SK-N-SH (cell line): ENCODE data around the gene HM13. TPM values are rescaled to one million over a fixed set of nuclear protein-coding genes. Genes with fewer than 3 reads are reported as not detected.

ENCODE experiments used
- CTCF ChIA-PET: fragments of 300-600, 350-600 bp; formaldehyde crosslinking; extraction: SDS; loops from one replicate; lab custom pipeline; 2021; lab: Yijun Ruan, JAX
- POLR2A ChIA-PET: fragments of 350-600 bp; sonication (Branson Sonifier 250); formaldehyde crosslinking; extraction: SDS; loops from one replicate; lab custom pipeline; 2020; ENCODE audit warnings: antibody characterized with exemption, inconsistent platforms; lab: Yijun Ruan, JAX
- DNase-seq: peaks from one replicate; pipeline ENCODE4 v3.0.0; 2012
- H2AFZ ChIP-seq: fragments of 200-600 bp; sonication (generic); 2 replicates; pipeline ENCODE4 v1.8.1; 2016; ENCODE audit warnings: antibody characterized with exemption, mild to moderate bottlenecking, low read depth
- H3F3A ChIP-seq: fragments of 200-600 bp; sonication (generic); replicated peaks from 2 replicates; pipeline ENCODE3; 2016; ENCODE audit warnings: antibody characterized with exemption, mild to moderate bottlenecking; ENCODE audit not compliant: insufficient read depth
- H3K27ac ChIP-seq, 2 experiments: fragments of 200-500 bp in 1 of 2; fragments of 200-600 bp in 1 of 2; sonication (Bioruptor generic) in 1 of 2; sonication (generic), shearing (Covaris generic) in 1 of 2; 2 replicates each; pipeline versions ENCODE4 v1.5.1 to v1.6.1; 2014 to 2016; ENCODE audit warnings: low read depth in 2 of 2, inconsistent platforms in 1 of 2, low read length in 1 of 2, mild to moderate bottlenecking in 1 of 2, mixed read lengths in 1 of 2
- H3K27me3 ChIP-seq: fragments of 200-600 bp; sonication (generic), shearing (Covaris generic); 2 replicates; pipeline ENCODE4 v1.6.1; 2016; ENCODE audit warnings: mixed run types; ENCODE audit not compliant: insufficient read depth
- H3K36me3 ChIP-seq, 2 experiments: fragments of 200-500 bp in 1 of 2; fragments of 200-600 bp in 1 of 2; sonication (Bioruptor generic) in 1 of 2; sonication (generic) in 1 of 2; replicated peaks in 1 of 2; 2 replicates each; pipeline versions ENCODE3 to v1.5.1; 2014 to 2016; ENCODE audit warnings: low read length in 1 of 2, mild to moderate bottlenecking in 1 of 2; ENCODE audit not compliant: insufficient read depth in 2 of 2, control insufficient read depth in 1 of 2
- H3K4me1 ChIP-seq, 2 experiments: fragments of 200-500 bp in 1 of 2; fragments of 200-600 bp in 1 of 2; sonication (Bioruptor generic) in 1 of 2; sonication (generic), shearing (Covaris generic) in 1 of 2; 2 replicates each; pipeline versions ENCODE4 v1.5.1 to v1.6.1; 2014 to 2016; ENCODE audit warnings: low read depth in 1 of 2, low read length in 1 of 2, mixed run types in 1 of 2; ENCODE audit not compliant: insufficient read depth in 2 of 2, control insufficient read depth in 1 of 2
- H3K4me2 ChIP-seq: fragments of 200-600 bp; sonication (generic), shearing (Covaris generic); 2 replicates; pipeline ENCODE4 v1.6.1; 2017; ENCODE audit warnings: mixed run types
- H3K4me3 ChIP-seq, 2 experiments: fragments of 200-500 bp in 1 of 2; fragments of 200-600 bp in 1 of 2; sonication (Bioruptor generic) in 1 of 2; sonication (generic), shearing (Covaris generic) in 1 of 2; 2 replicates each; pipeline versions ENCODE4 v1.5.1 to v1.8.1; 2014 to 2016; ENCODE audit warnings: low read depth in 2 of 2, inconsistent platforms in 1 of 2, low read length in 1 of 2, mild to moderate bottlenecking in 1 of 2, mixed read lengths in 1 of 2, moderate library complexity in 1 of 2
- H3K79me2 ChIP-seq: fragments of 200-600 bp; sonication (generic); 2 replicates; pipeline ENCODE4 v1.8.1; 2017; ENCODE audit warnings: mild to moderate bottlenecking; ENCODE audit not compliant: insufficient read depth
- H3K9ac ChIP-seq: fragments of 200-600 bp; sonication (generic); 2 replicates; pipeline ENCODE4 v1.6.1; 2017; ENCODE audit warnings: mixed run types
- H3K9me2 ChIP-seq: fragments of 200-600 bp; sonication (generic); 2 replicates; pipeline ENCODE4 v1.6.1; 2017; ENCODE audit warnings: mixed run types
- H3K9me3 ChIP-seq: fragments of 200-600 bp; sonication (generic); 2 replicates; pipeline ENCODE4 v1.6.1; 2017; ENCODE audit warnings: mixed run types, mild to moderate bottlenecking, moderate library complexity
- H4K20me1 ChIP-seq: fragments of 200-600 bp; sonication (generic); 2 replicates; pipeline ENCODE4 v1.6.1; 2017; ENCODE audit warnings: mild to moderate bottlenecking, mixed run types; ENCODE audit not compliant: insufficient read depth
- ELF1 ChIP-seq: IDR thresholded peaks from 2 replicates; pipeline ENCODE4 v1.4.0; 2012
- EZH2phosphoT487 ChIP-seq: fragments of 200-600 bp; sonication (generic); IDR thresholded peaks from 2 replicates; pipeline ENCODE4 v1.6.1; 2017; ENCODE audit warnings: low read depth, mixed run types, mild to moderate bottlenecking, antibody characterized with exemption, moderate library complexity, borderline replicate concordance
- FOXM1 ChIP-seq: IDR thresholded peaks from 2 replicates; pipeline ENCODE4 v1.4.0; 2012; ENCODE audit warnings: low read depth, mild to moderate bottlenecking
- GATA2 ChIP-seq: sonication (generic); formaldehyde crosslinking; IDR thresholded peaks from 2 replicates; pipeline ENCODE4 v1.5.0; 2020; ENCODE audit warnings: mild to moderate bottlenecking, missing genetic modification reagents
- MXI1 ChIP-seq: IDR thresholded peaks from 2 replicates; pipeline ENCODE4 v1.6.1; 2012; ENCODE audit warnings: mild to moderate bottlenecking, low read depth, low read length, improper control_type of control experiment
- RAD21 ChIP-seq: IDR thresholded peaks from 2 replicates; pipeline ENCODE4 v1.6.1; 2012; ENCODE audit warnings: mild to moderate bottlenecking, low read length
- RCOR1 ChIP-seq: fragments of 150-350 bp; IDR thresholded peaks from 2 replicates; pipeline ENCODE4 v1.6.1; 2017; ENCODE audit warnings: antibody characterized with exemption, low read length
- RFX5 ChIP-seq: IDR thresholded peaks from 2 replicates; pipeline ENCODE4 v1.6.1; 2012; ENCODE audit warnings: mild to moderate bottlenecking, improper control_type of control experiment, low read length
- RXRA ChIP-seq: IDR thresholded peaks from 2 replicates; pipeline ENCODE4 v1.4.0; 2012; ENCODE audit warnings: low read depth, mild to moderate bottlenecking, borderline replicate concordance
- SMC3 ChIP-seq: IDR thresholded peaks from 2 replicates; pipeline ENCODE4 v1.6.1; 2012; ENCODE audit warnings: low read depth, low read length, improper control_type of control experiment
- TAF1 ChIP-seq: IDR thresholded peaks from 2 replicates; pipeline ENCODE4 v1.6.1; 2012; ENCODE audit warnings: low read depth, mild to moderate bottlenecking, low read length, moderate library complexity, borderline replicate concordance
- TCF12 ChIP-seq: IDR thresholded peaks from 2 replicates; pipeline ENCODE4 v1.4.0; 2012
- USF2 ChIP-seq: fragments of 150-350 bp; IDR thresholded peaks from 2 replicates; pipeline ENCODE4 v1.6.1; 2017; ENCODE audit warnings: antibody characterized with exemption, low read length, low read depth, borderline replicate concordance
- YY1 ChIP-seq: IDR thresholded peaks from 2 replicates; pipeline ENCODE4 v1.4.0; 2012; ENCODE audit warnings: low read depth, mild to moderate bottlenecking
- WGBS: methylation state at CpG from one replicate; pipeline ENCODE4 v1.1.6; 2017; ENCODE audit warnings: low lambda C conversion rate; 5-methylcytosine and 5-hydroxymethylcytosine counted together
- polyA plus RNA-seq, 3 experiments: library from polyadenylated mRNA; depleted of rRNA; stranded (reverse); fragments of >200 nt; gene quantifications; 2 replicates each; pipeline ENCODE4 v1.2.3, GENCODE V29; 2012
- TF ChIP-seq, protein P1 (sequence below): IDR thresholded peaks from 2 replicates; pipeline ENCODE4 v1.6.1; 2012; ENCODE audit warnings: mild to moderate bottlenecking, low read depth, low read length, moderate library complexity
- TF ChIP-seq, protein P2 (sequence below): IDR thresholded peaks from 2 replicates; pipeline ENCODE4 v1.4.0; 2012; ENCODE audit warnings: low read depth
- TF ChIP-seq, protein P3 (sequence below): IDR thresholded peaks from 2 replicates; pipeline ENCODE4; 2012

HM13 gene
- polyA plus RNA-seq, 1 of the 3 experiments (the other 2 are of a cell fraction): 160 TPM

GRCh38 chr20:31580706-31581105, 66.5 kb downstream of the HM13 start:
- H3F3A ChIP-seq: peaks cover 4% of the 10 kb centered on the region
- H3K27ac ChIP-seq: no peak overlapping the region
- H3K4me1 ChIP-seq: no peaks in the 10 kb centered on the region
- no peaks in the 10 kb centered on the region for H3K9me3 ChIP-seq
- H3K9me2 ChIP-seq: no peaks in the 10 kb centered on the region
- WGBS: 85% methylated on average over 7 of the region's 7 CpGs
- no peaks in the 10 kb centered on the region for H3K27me3 ChIP-seq
- no peaks in the 10 kb centered on the region for H3K36me3 ChIP-seq
- no peak overlapping the region for H3K4me2 ChIP-seq
- no peaks in the 10 kb centered on the region for H4K20me1 ChIP-seq
- H3K9ac ChIP-seq: no peak overlapping the region
- DNase-seq: no peak
- no peak overlapping the region for H2AFZ ChIP-seq
- ChIA-PET POLR2A (interaction anchor here (1.2 kb wide), 1 partner anchor 15 kb away, joined by 3 read pairs; no protein-coding TSS in a partner anchor), CTCF (interaction anchor here (1.0 to 31.0 kb wide), 3 partner anchors 13 to 31 kb away, joined by 3 to 1802 read pairs (median 3); partner anchors contain the start of gene ID1)
- H3K79me2 ChIP-seq: no peaks in the 10 kb centered on the region
- H3K4me3 ChIP-seq: no peak overlapping the region
- TF ChIP-seq, protein P1, sequence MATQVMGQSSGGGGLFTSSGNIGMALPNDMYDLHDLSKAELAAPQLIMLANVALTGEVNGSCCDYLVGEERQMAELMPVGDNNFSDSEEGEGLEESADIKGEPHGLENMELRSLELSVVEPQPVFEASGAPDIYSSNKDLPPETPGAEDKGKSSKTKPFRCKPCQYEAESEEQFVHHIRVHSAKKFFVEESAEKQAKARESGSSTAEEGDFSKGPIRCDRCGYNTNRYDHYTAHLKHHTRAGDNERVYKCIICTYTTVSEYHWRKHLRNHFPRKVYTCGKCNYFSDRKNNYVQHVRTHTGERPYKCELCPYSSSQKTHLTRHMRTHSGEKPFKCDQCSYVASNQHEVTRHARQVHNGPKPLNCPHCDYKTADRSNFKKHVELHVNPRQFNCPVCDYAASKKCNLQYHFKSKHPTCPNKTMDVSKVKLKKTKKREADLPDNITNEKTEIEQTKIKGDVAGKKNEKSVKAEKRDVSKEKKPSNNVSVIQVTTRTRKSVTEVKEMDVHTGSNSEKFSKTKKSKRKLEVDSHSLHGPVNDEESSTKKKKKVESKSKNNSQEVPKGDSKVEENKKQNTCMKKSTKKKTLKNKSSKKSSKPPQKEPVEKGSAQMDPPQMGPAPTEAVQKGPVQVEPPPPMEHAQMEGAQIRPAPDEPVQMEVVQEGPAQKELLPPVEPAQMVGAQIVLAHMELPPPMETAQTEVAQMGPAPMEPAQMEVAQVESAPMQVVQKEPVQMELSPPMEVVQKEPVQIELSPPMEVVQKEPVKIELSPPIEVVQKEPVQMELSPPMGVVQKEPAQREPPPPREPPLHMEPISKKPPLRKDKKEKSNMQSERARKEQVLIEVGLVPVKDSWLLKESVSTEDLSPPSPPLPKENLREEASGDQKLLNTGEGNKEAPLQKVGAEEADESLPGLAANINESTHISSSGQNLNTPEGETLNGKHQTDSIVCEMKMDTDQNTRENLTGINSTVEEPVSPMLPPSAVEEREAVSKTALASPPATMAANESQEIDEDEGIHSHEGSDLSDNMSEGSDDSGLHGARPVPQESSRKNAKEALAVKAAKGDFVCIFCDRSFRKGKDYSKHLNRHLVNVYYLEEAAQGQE: no peak
- TF ChIP-seq MXI1: no peak
- TF ChIP-seq RAD21: no peak
- no peak for TF ChIP-seq EZH2phosphoT487
- TF ChIP-seq, protein P2, sequence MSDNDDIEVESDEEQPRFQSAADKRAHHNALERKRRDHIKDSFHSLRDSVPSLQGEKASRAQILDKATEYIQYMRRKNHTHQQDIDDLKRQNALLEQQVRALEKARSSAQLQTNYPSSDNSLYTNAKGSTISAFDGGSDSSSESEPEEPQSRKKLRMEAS: no peak
- TF ChIP-seq, protein P3, sequence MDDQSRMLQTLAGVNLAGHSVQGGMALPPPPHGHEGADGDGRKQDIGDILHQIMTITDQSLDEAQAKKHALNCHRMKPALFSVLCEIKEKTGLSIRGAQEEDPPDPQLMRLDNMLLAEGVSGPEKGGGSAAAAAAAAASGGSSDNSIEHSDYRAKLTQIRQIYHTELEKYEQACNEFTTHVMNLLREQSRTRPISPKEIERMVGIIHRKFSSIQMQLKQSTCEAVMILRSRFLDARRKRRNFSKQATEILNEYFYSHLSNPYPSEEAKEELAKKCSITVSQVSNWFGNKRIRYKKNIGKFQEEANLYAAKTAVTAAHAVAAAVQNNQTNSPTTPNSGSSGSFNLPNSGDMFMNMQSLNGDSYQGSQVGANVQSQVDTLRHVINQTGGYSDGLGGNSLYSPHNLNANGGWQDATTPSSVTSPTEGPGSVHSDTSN: no peak
- no peak for TF ChIP-seq USF2
- no peak for TF ChIP-seq ELF1

GRCh38 chr20:31581391-31581790, 67.1 kb downstream of the HM13 start:
- H3K9me3 ChIP-seq: no peaks in the 10 kb centered on the region
- no peak overlapping the region for H3K27ac ChIP-seq
- H3K79me2 ChIP-seq: no peaks in the 10 kb centered on the region
- no peak for DNase-seq
- WGBS: 85% methylated on average over 11 of the region's 13 CpGs
- H3K9me2 ChIP-seq: no peaks in the 10 kb centered on the region
- no peak overlapping the region for H3K9ac ChIP-seq
- POLR2A ChIA-PET: no interaction called here
- H2AFZ ChIP-seq: no peak overlapping the region
- no peaks in the 10 kb centered on the region for H3K36me3 ChIP-seq
- CTCF ChIA-PET: no interaction called here
- no peaks in the 10 kb centered on the region for H3K27me3 ChIP-seq
- H3K4me3 ChIP-seq: no peak overlapping the region
- no peak overlapping the region for H3K4me2 ChIP-seq
- no peaks in the 10 kb centered on the region for H4K20me1 ChIP-seq
- no peaks in the 10 kb centered on the region for H3K4me1 ChIP-seq
- H3F3A ChIP-seq: peaks cover 4% of the 10 kb centered on the region
- TF ChIP-seq RCOR1: no peak
- TF ChIP-seq MXI1: no peak
- no peak for TF ChIP-seq RXRA
- TF ChIP-seq FOXM1: no peak
- no peak for TF ChIP-seq EZH2phosphoT487
- no peak for TF ChIP-seq TCF12
- TF ChIP-seq USF2: no peak
- no peak for TF ChIP-seq GATA2 (CRISPR knock-in tag)
- no peak for TF ChIP-seq SMC3
- TF ChIP-seq, protein P1: no peak
- no peak for TF ChIP-seq TAF1
- no peak for TF ChIP-seq ELF1
- TF ChIP-seq YY1: no peak
- no peak for TF ChIP-seq RFX5
